GM18951 (cell line): ENCODE measurements around the gene ATG4C.
"Not testable (repeated sequence)": the region's sequence is repeated elsewhere in the genome, so short reads cannot be mapped to it uniquely, and the experiment has no call there.

ENCODE experiments used
- POLR2A ChIP-seq: IDR thresholded peaks from 4 replicates; pipeline ENCODE4 v1.6.1; 2011; ENCODE audit warnings: mild to moderate bottlenecking; ENCODE audit not compliant: insufficient read length, insufficient read depth; ENCODE audit errors: extremely low read depth
- in situ Hi-C: fragments of 300-500 bp; cut with MboI; formaldehyde crosslinking; loops from one replicate; pipeline ENCODE4 v1.12.0; 2022; ENCODE audit warnings: low sequenced_read_pairs, mixed read lengths, inconsistent platforms; ENCODE audit not compliant: unreplicated experiment

The ATG4C gene, protein sequence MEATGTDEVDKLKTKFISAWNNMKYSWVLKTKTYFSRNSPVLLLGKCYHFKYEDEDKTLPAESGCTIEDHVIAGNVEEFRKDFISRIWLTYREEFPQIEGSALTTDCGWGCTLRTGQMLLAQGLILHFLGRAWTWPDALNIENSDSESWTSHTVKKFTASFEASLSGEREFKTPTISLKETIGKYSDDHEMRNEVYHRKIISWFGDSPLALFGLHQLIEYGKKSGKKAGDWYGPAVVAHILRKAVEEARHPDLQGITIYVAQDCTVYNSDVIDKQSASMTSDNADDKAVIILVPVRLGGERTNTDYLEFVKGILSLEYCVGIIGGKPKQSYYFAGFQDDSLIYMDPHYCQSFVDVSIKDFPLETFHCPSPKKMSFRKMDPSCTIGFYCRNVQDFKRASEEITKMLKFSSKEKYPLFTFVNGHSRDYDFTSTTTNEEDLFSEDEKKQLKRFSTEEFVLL

DNA sequence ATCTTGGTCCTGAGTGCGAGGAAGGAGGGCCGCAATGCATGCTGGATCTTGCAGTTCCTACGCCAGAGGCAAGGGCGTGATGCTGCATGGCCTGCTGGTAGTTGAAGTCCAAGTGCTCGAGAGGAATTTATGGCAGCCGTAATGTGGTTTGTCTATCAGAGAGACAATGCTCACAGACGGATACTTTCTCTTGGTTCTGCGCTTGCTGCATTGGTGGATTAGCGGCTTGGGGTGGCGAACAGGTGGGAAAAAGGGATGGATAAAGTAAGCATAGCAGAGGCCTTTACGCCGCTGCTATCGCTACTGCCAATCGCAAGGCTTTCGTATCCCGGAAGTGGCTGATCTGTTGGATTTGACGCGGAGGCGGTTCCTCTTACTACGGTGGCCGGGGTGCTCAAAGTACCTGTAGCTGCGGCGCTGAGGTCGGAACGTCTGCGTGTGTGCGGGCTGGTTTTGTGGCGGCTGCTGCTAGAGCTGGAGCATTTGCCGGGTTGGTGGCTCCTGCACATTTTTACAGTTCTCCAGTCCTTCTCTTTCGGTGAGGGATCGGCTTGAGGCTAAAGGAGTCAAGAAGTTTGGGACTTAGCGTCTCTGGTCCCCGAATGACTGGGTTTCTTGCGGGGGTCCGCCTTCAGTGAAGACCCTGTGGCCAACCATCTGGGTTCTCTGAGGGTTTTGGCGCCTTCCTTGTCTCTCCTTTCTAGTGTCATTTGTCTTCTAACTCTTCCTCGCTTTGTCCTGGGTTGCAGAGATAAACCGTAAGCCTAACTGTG is at the start of gene ATG4C:
TSS of gene ATG4C (plus strand) at position 397 of the 773 bp plus-strand sequence. CDS start 19,655 bp downstream, outside the sequence.
- TF ChIP-seq POLR2A, result peak; percentile 88
- in situ Hi-C loops, result no loop called here

DNA sequence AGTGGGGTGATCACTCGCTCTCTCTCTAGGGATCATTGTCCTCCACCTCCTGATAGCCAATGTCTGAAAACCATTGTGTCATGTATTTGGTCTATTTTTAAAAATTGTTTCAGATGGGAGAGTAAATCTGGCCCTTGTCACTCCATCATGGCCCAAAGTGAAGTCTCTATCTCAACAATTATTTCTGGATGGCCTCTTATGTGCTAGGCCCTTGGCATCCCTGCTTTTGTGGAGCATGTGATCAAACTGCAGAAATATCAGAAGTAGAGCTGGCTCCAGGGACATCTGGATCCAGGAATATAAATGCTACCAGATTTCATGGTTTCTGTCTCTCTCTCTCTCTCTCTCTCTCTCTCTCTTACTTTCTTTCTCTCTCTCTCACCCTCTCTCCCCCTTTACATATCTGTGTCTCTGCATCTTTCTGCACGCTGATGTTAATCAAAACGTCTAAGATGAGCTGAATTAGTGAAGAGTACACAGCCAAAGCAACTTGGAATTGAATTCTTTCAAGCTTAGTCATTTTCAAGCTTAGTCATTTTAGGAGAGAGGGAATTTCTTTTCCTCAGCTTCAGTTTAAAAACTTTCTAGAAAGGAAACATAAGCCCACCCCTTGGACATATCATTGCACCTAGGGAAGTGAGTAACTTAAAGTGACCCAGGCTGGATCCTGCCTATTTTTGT is 48.3 kb upstream of the ATG4C start:
- TF ChIP-seq POLR2A, result no peak
- in situ Hi-C loops, result loop anchor here (25.0 kb wide), 2 partner anchors 223 to 573 kb away; no protein-coding TSS in a partner anchor

DNA sequence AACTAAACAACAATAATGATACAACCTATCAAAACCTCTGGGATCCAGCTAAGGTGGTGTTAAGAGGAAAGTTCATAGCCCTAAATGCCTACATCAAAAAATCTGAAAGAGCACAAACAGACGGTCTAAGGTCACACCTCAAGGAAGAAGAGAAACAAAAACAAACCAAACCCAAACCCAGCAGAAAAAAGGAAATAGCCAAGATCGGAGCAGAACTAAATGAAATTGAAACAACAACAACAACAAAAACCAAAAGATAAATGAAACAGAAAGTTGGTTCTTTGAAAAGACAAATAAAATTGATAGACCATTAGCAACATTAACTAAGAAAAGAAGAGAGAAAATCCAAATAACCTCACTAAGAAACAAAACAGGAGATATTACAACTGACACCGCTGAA is 43.2 kb upstream of the ATG4C start:
- in situ Hi-C loops, result loop anchor here (25.0 kb wide), 2 partner anchors 228 to 578 kb away; no protein-coding TSS in a partner anchor

DNA sequence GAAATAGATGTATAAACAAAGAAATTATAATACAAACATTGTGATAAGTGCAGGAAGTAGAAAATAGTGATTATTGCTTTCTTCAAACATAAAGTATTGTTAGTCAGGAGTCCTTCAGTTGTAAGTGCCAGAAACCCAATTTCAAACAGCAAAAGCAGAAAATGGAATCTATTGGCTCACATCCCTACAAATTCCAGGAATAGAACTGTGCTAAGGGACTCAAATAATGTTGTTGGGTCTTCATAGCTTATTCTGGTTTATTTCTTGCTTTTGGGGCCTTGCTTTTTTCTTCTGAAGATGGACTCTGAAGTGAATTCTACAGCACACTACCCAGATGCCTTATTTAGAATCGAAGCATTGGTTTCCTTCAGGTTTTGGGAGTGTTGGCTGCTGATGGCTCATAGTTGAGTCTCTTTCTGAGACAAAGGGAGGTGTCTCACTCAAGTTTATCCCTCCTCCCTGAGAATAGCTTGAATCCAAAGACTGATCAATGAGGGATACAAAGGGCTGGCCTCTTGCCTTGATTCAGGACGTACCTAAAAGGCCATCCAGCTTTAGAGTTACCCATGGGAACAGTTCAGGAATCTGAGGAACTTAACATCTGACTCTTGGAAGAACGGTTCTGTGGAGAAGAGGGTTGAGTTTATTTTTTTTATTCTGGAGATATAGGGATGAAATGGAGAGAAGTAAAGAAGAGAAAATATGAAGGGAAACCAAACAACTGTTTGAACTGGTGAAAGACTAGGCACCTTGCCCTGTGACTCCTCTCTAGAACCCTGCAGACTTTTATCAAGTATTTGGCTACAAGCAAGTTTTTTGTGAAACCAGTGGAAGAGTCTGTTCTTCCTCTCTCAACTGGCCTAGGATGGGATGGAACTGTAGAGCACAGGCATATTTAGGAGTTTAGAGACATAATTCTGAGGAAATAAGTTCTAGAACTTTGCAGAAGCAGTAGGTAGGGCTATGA is 39.0 kb upstream of the ATG4C start:
- in situ Hi-C loops, result loop anchor here (25.0 kb wide), 2 partner anchors 233 to 583 kb away; no protein-coding TSS in a partner anchor
- TF ChIP-seq POLR2A, result no peak

DNA sequence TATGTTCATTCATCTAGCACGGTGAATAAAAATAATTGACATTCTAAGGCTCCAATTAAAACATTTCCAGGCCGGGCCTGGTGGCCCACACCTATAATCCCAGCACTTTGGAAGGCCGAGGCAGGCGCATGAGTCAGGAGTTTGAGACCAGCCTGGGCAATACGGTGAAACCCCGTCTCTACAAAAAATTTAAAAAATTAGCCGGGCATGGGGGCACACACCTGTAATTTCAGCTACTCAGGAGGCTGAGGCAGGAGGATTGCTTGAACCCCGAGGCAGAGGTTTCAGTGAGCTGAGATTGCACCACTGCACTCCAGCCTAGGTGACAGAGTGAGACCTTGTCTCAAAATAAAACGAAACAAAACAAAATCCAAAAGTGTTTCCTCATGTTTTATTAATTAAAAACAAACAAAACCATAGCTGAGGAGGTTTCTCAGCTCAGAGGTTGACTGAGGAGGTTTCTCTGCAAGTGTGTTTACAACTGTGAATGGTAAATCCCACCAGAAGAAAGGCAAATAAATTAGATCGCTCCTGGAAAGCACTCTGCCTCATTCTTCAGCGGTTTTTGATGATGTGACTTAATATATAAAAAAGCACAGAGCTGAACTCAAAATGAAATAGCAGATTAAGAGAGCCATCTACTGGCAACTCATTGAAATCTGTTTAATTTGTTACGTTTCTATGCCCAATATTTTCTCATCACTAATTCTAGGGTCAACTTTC is 37.7 kb upstream of the ATG4C start:
- in situ Hi-C loops, result loop anchor here (25.0 kb wide), 2 partner anchors 234 to 584 kb away; no protein-coding TSS in a partner anchor
- TF ChIP-seq POLR2A, result no peak

DNA sequence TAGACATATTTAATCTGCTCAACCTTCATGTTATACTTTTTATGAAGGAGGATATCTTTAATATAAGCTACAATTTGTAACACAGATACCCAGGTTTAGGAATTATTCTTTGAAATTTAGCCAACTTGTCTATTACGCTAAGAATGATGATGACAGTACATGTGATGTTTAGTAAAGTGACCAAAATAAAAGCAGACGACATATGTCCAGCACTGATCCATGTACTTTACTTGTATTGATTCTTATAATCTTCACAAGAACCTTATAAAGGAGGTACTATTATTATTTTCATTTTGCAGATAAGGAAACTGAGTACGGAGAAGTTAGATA is 37.2 kb upstream of the ATG4C start:
- no peak for TF ChIP-seq POLR2A
- in situ Hi-C loops, result loop anchor here (25.0 kb wide), 2 partner anchors 234 to 584 kb away; no protein-coding TSS in a partner anchor

DNA sequence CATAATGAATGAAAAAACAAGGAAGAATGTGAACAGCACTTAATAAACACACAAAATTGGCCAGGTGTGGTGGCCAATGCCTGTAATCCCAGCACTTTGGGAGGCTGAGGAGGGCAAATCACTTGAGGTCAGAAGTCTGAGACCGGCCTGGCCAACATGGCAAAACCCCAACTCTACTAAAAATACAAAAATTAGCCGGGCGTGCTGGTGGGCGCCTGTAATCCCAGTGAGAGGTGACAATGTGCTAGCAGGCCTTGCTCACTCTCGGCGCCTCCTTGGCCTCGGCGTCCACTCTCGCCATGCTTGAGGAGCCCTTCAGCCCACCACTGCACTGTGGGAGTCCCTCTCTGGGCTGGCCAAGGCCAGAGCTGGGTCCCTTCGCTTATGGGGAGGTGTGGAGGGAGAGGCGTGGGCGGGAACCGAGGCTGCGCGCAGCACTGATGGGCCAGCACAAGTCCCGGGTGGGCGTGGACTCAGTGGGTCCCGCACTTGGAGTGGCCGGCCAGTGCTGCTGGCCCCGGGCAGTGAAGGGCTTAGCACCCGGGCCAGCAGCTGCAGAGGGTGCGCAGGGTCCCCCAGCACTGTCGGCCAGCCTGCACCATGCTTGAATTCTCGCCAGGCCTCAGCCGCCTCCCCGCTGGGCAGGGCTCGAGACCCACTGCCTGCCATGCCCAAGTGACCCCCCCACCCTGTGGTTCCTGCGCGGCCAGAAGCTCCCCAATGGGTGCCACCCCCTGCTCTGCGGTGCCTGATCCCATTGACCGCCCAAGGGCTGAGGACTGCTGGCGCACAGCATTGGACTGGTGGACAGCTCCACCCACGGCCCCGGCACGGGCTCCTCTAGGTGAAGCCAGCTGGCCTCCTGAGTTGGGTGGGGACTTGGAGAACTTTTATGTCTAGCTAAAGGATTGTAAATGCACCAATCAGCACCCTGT is 30.6 kb upstream of the ATG4C start:
- in situ Hi-C loops, result no loop called here
- no peak for TF ChIP-seq POLR2A

DNA sequence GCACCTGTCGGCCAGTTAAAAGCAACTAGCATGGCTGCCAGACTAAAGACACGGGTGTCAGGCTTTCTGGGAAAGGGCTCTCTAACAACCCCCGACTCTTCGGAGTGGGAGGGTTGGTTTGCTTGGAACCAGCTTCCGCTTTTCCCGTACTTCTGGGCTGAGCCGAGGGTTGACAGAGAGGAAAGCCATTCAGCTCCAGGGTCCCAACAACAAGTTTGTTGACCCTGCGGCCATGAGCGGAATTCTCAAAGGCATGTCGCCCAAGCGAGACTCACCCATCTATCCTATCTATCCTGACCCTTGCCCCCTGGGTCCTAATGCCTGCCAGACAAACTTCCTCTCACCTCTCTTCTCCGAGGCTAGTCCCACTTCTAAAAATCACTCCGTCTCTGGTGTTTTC is 29.0 kb upstream of the ATG4C start:
- in situ Hi-C loops, result not testable (repeated sequence)

DNA sequence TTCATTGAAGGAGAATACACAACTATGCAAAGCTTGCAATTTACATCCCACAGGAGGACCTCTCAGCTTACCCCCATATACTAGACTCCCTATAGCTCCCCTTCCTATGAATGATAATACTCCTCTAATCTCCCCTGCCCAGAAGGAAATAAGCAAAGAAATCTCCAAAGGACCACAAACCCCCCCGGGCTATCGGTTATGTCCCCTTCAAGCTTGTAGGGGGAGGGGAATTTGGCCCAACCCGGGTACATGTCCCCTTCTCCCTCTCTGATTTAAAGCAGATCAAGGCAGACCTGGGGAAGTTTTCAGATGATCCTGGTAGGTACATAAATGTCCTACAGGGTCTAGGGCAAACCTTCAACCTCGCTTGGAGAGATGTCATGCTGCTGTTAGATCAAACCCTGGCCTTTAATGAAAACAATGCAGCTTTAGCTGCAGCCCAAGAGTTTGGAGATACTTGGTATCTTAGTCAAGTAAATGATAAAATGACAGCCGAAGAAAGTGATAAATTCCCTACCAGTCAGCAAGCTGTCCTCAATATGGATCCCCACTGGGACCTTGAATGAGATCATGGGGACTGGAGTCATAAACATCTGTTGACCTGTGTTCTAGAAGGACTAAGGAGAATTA is 27.6 kb upstream of the ATG4C start:
- in situ Hi-C loops, result not testable (repeated sequence)

DNA sequence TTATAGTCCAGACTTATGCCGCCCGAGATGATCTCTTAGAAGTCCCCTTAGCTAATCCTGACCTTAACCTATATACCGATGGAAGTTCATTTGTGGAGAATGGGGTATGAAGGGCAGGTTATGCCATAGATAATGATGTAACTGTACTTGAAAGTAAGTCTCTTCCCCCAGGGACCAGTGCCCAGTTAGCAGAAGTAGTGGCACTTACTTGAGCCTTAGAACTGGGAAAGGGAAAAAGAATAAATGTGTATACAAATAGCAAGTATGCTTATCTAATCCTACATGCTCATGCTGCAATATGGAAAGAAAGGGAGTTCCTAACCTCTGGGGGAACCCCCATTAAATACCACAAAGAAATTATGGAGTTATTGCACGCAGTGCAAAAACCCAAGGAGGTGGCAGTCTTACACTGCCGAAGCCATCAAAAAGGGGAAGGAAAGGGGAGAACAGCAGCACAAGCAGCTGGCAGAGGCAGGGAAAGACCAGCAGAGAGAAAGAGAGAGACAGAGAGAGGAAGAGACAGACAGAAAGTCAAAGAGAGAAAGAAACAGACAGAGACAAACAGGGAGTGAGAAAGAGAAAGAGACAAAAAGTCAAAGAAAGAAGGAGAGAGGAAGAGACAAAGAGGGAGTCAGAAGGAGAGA is 24.6 kb upstream of the ATG4C start:
- in situ Hi-C loops, result not testable (repeated sequence)

DNA sequence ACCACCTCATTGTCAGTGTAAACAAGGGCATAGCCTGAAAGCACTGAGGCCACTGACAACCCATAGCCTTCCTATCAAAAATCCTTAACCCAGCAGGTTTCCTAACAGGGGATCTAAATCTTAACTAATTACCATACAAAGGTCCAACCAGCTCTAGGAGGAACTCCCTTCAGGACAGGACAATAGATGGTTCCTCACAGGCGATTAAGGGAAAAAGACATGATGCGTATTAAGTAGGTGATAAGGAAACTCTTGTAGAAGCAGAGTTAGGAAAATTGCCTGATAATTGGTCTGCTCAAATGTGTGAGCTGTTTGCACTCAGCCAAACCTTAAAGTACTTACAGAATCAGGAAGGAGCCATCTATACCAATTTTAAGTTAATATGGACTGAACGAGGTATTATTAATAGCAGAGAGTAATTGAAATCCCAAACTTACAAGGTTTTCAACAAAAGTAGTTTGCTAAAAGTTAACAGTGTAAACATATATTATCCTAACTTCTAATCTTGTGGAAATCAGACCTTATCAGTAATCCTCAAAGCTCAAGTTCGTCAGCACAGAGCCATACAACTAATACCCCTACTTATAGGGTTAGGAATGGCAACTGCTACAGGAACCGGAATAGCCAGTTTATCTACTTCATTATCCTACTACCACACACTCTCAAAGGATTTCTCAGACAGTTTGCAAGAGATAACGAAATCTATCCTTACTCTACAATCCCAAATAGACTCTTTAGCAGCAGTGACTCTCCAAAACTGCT is 23.7 kb upstream of the ATG4C start:
- in situ Hi-C loops, result not testable (repeated sequence)

DNA sequence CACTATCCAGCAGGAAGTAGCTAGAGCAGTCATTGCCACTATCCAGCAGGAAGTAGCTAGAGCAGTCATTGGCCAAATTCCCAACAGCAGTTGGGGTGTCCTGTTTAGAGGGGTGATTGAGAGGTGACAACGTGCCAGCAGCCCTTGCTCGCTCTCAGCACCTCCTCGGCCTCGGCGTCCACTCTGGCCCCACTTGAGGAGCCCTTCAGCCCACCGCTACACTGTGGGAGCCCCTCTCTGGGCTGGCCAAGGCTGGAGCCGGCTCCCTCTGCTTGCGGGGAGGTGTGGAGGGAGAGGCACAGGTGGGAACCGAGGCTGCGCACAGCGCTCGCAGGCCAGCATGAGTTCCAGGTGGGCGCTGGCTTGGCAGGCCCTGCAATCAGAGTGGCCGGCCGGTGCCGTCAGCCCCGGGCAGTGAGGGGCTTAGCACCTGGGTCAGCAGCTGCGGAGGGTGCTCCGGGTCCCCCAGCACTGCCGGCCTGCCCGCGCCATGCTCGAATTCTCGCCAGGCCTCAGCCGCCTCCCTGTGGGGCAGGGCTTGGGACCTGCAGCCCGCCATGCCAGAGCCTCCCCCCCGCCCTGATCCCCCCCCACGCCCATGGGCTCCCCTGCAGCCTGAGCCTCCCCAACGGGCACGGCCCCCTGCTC is 22.6 kb upstream of the ATG4C start:
- in situ Hi-C loops, result not testable (repeated sequence)

DNA sequence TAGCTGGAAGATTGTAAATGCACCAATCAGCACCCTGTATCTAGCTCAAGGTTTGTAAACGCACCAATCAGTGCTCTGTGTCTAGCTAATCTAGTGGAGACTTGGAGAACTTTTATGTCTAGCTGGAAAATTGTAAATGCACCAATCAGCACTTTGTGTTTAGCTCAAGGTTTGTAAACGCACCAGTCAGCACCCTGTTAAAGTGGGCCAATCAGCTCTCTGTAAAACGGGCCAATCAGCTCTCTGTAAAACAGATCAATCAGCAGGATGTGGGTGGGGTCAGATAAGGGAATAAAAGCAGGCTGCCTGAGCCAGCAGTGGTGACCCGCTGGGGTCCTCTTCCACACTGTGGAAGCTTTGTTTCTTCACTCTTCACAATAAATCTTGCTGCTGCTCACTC is 21.9 kb upstream of the ATG4C start:
- in situ Hi-C loops, result not testable (repeated sequence)
